Neural progenitor cell (in vitro differentiated cells): ENCODE data around the gene TRIM26.

Source experiments
- CTCF ChIP-seq: fragments of 200-600 bp; sonication (generic); IDR thresholded peaks from 2 replicates; pipeline ENCODE4 v1.5.1; 2017; ENCODE audit warnings: antibody characterized with exemption, mild to moderate bottlenecking
- EZH2 ChIP-seq: fragments of 200-600 bp; sonication (generic); IDR thresholded peaks from 2 replicates; pipeline ENCODE4 v1.6.1; 2017; ENCODE audit warnings: antibody characterized with exemption, mild to moderate bottlenecking, moderate library complexity
- EZH2phosphoT487 ChIP-seq: fragments of 200-600 bp; sonication (generic); IDR thresholded peaks from 2 replicates; pipeline ENCODE4 v1.6.1; 2017; ENCODE audit warnings: antibody characterized with exemption

GRCh38 chr6:30216096-30216495 lies 2.9 kb upstream of the TRIM26 start:
- TF ChIP-seq CTCF (no peak), EZH2 (no peak), EZH2phosphoT487 (no peak)
